Heart right ventricle (tissue), 16 donors: ENCODE data around the gene TTC36. TPM values are rescaled to one million over a fixed set of nuclear protein-coding genes. Genes with fewer than 3 reads are reported as not detected.

Experiments used
- ATAC-seq, 8 donors: fragments of 200-7000 bp; cut with Tn5 transposase; one replicate each; pipeline ENCODE4 v1.9.1; 2020; ENCODE audit warnings: mild to moderate bottlenecking in 8 of 8, moderate library complexity in 8 of 8, moderate number of reproducible peaks in 1 of 8
- DNase-seq, 2 donors: peaks; one replicate each; pipeline ENCODE4 v3.0.0-alpha.2; 2020
- H3K27ac ChIP-seq, 10 donors: fragments of 200-600 bp; sonication (generic) in 2 of 10; one replicate each; pipeline versions ENCODE4 v1.5.0 to v1.8.0; 2020 to 2022; ENCODE audit warnings: mild to moderate bottlenecking in 3 of 10
- H3K27me3 ChIP-seq, 7 donors: fragments of 200-600 bp; one replicate each; pipeline ENCODE4 v1.8.0; 2021 to 2022; ENCODE audit warnings: mild to moderate bottlenecking in 2 of 7
- H3K36me3 ChIP-seq, 9 donors: fragments of 200-600 bp; sonication (generic) in 1 of 9; one replicate each; pipeline versions ENCODE4 v1.5.0 to v1.8.0; 2020 to 2022; ENCODE audit warnings: mild to moderate bottlenecking in 2 of 9
- H3K4me1 ChIP-seq, 9 donors: fragments of 200-600 bp; sonication (generic) in 1 of 9; one replicate each; pipeline versions ENCODE4 v1.5.0 to v1.8.0; 2020 to 2022; ENCODE audit warnings: mild to moderate bottlenecking in 4 of 9
- H3K4me3 ChIP-seq, 10 donors: fragments of 200-600 bp; sonication (generic) in 2 of 10; one replicate each; pipeline versions ENCODE4 v1.5.0 to v1.8.0; 2020 to 2022; ENCODE audit warnings: mild to moderate bottlenecking in 7 of 10, moderate library complexity in 2 of 10
- H3K9me3 ChIP-seq, 11 donors: fragments of 200-600 bp in 10 of 11; sonication (generic) in 2 of 11; one replicate each; pipeline versions ENCODE4 v1.5.0 to v1.8.0; 2013 to 2022; ENCODE audit warnings: mild to moderate bottlenecking in 2 of 11, control low read depth in 1 of 11, moderate library complexity in 1 of 11
- CTCF ChIP-seq, 9 donors: fragments of 200-600 bp; sonication (generic) in 2 of 9; IDR thresholded peaks; one replicate each; pipeline versions ENCODE4 v1.5.0 to v1.8.0; 2021 to 2022; ENCODE audit warnings: antibody characterized with exemption in 9 of 9, mild to moderate bottlenecking in 5 of 9, moderate library complexity in 1 of 9
- WGBS, 2 donors: extraction: QIAGEN DNeasy Blood & Tissue Kit; methylation state at CpG; one replicate each; pipeline ENCODE4 v1.1.7; 2013; ENCODE audit warnings: inconsistent platforms in 1 of 2; 5-methylcytosine and 5-hydroxymethylcytosine counted together
- intact Hi-C, 10 donors: fragments of 100-400 bp; cut with DNase I; formaldehyde crosslinking; loops; one replicate each; pipeline versions ENCODE4 v1.11.1 to v1.14.2; 2022
- polyA plus RNA-seq, 2 donors: library from polyadenylated mRNA; stranded (reverse); fragments of 200-250 nt; gene quantifications; one replicate each; pipeline ENCODE4 v1.2.3, GENCODE V29; 2013
- total RNA-seq, 10 donors: library from RNA; stranded (reverse); fragmentation: NEBNext Ultra II Directional in 3 of 10; extraction: Animal tissue kit (Norgen Biotek cat#: 25700) in 3 of 10; gene quantifications; one replicate each; pipeline versions ENCODE4 v1.2.1 to v1.2.4, GENCODE V29; 2021 to 2023
- donor health status: Arrhythmogenic right ventricular cardiomyopathy.
- donor health status: ischemic (EF 13 %, LVEDD 7.1; RV severe dilation, severe dysfunction).
- donor health status: healthy with polysubstance abuse.
- donor health status: DM: no; HTN: yes; CAD: no.
- donor health status: DM: no; HTN: no; CAD: no.
- donor health status: ischemic (EF 25% LVEDD 6.9; RV normal size, moderate dysfunction).
- donor health status: ischemic (EF 25% LVEDD 5.7; RV mildly dilated, moderate dysfunction).
- donor health status: healthy.
- donor health status: DM: yes; HTN: yes; CAD: no.
- donor health status: Ischemic cardiomyopathy.
- donor health status: ischemic (EF 35%, LVEDD 5.7; RV mildly dilated, moderate dysfunction).
- donor health status: nonischemic (EF 11% LVEDD 7.7; RV severe dilation, severe dysfunction).
- donor health status: DM: yes; HTN: yes; CAD: no.
- donor health status: PGD.
- donor health status: ischemic (EF 29% LVEDD 5.4; RV normal size, mild dysfunction).
- donor health status: nonischemic (EF 23%, LVEDD 6.1; RV moderate dilation, normal function).

Gene TTC36
- total and polyA plus RNA-seq, 12 donors: 0.16 to 1.8 (median 0.47) TPM; not detected in 4

GRCh38 chr11:118511601-118512000, 15.7 kb upstream of the TTC36 start:
- H3K9me3 ChIP-seq: no peaks in the 10 kb centered on the region
- no peak for DNase-seq
- no peak overlapping the region for H3K27ac ChIP-seq
- peaks cover 11 to 100% (median 83%) of the 10 kb centered on the region in 9 donors for H3K36me3 ChIP-seq
- H3K4me1 ChIP-seq: no peaks in the 10 kb centered on the region
- WGBS, 2 donors: 90 to 92% methylated on average over 5 of the region's 5 CpGs
- intact Hi-C loops: no loop called here
- no peaks in the 10 kb centered on the region for H3K27me3 ChIP-seq
- H3K4me3 ChIP-seq: no peak overlapping the region
- TF ChIP-seq CTCF (IDR thresholded peaks at IDR 0.05): no peak
- ATAC-seq: no peak

GRCh38 chr11:118514103-118514502, 13.2 kb upstream of the TTC36 start:
- WGBS, 2 donors: 81 to 87% methylated on average over 7 of the region's 7 CpGs
- Histone ChIP-seq H3K27ac (no peak overlapping the region), H3K27me3 (no peaks in the 10 kb centered on the region), H3K36me3 (peaks cover 6 to 100% (median 71%) of the 10 kb centered on the region in 9 donors), H3K9me3 (no peaks in the 10 kb centered on the region), H3K4me1 (no peaks in the 10 kb centered on the region), H3K4me3 (no peak overlapping the region)
- no peak for ATAC-seq
- no peak for TF ChIP-seq CTCF (IDR thresholded peaks at IDR 0.05)
- intact Hi-C loops: no loop called here
- no peak for DNase-seq

GRCh38 chr11:118519549-118519948, 7.7 kb upstream of the TTC36 start:
- no peak for DNase-seq

GRCh38 chr11:118521892-118522311, 5.4 kb upstream of the TTC36 start:
- WGBS, 2 donors: 74 to 78% methylated on average over 13 of the region's 13 CpGs
- no peak for TF ChIP-seq CTCF (IDR thresholded peaks at IDR 0.05)
- no peaks in the 10 kb centered on the region for H3K9me3 ChIP-seq
- H3K27me3 ChIP-seq: no peaks in the 10 kb centered on the region
- peak in 4 of 8 donors; percentile 13 to 38 (median 24) for ATAC-seq
- peaks cover 0 to 11% (median 0%) of the 10 kb centered on the region in 9 donors for H3K4me1 ChIP-seq
- H3K36me3 ChIP-seq: peaks cover 0 to 88% (median 55%) of the 10 kb centered on the region in 9 donors
- no peak overlapping the region for H3K27ac ChIP-seq
- DNase-seq: no peak
- no peak overlapping the region for H3K4me3 ChIP-seq
- intact Hi-C loops: no loop called here

More at GRCh38 chr11:118519549-118519948, 7.7 kb upstream of the TTC36 start:
- H3K9me3 ChIP-seq: no peaks in the 10 kb centered on the region
- H3K36me3 ChIP-seq: peaks cover 4 to 100% (median 62%) of the 10 kb centered on the region in 9 donors
- H3K27ac ChIP-seq: no peak overlapping the region
- no peak for ATAC-seq
- peaks cover 0 to 9% (median 0%) of the 10 kb centered on the region in 9 donors for H3K4me1 ChIP-seq
- WGBS, 2 donors: 84 to 87% methylated on average over 6 of the region's 6 CpGs
- TF ChIP-seq CTCF (IDR thresholded peaks at IDR 0.05): no peak
- no peaks in the 10 kb centered on the region for H3K27me3 ChIP-seq
- intact Hi-C loops: no loop called here
- H3K4me3 ChIP-seq: no peak overlapping the region
